ENCODE data around the gene PLIN3.
"Not testable (repeated sequence)": the region's sequence is repeated elsewhere in the genome, so short reads cannot be mapped to it uniquely, and the experiment has no call there.

The PLIN3 gene

DNA sequence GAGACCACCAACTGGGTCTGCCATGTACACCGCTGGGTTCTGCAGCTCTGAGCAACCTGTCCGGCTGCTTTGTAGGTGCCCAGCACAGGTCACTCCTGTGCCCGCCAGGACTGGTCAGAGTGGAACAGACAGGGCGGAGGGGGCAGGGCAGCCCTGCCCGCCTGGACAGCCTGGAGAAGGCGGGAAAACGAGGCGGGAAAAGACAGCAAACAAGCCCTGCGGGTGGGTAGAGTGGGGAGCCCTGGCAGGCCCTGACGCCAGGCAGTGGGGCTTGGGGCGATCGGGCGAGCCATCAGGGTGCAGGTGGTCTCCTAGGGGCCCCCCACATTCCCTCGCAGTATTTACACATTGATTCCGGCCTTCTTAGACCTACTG is 41.3 kb upstream of the PLIN3 start:
- CTCF ChIA-PET = interaction anchor here (1.5 kb wide), 1 partner anchor 124 kb away, joined by 3 read pairs; no protein-coding TSS in a partner anchor
- TF ChIP-seq, protein P1, sequence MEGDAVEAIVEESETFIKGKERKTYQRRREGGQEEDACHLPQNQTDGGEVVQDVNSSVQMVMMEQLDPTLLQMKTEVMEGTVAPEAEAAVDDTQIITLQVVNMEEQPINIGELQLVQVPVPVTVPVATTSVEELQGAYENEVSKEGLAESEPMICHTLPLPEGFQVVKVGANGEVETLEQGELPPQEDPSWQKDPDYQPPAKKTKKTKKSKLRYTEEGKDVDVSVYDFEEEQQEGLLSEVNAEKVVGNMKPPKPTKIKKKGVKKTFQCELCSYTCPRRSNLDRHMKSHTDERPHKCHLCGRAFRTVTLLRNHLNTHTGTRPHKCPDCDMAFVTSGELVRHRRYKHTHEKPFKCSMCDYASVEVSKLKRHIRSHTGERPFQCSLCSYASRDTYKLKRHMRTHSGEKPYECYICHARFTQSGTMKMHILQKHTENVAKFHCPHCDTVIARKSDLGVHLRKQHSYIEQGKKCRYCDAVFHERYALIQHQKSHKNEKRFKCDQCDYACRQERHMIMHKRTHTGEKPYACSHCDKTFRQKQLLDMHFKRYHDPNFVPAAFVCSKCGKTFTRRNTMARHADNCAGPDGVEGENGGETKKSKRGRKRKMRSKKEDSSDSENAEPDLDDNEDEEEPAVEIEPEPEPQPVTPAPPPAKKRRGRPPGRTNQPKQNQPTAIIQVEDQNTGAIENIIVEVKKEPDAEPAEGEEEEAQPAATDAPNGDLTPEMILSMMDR (IDR thresholded peaks at IDR 0.05; ENCODE audit: insufficient read depth, low read length, missing control alignments) = no peak
- no peak for DNase-seq (ENCODE audit: low read depth, low spot score)
- H3K4me3 ChIP-seq (ENCODE audit: low read depth, low read length) = no peak overlapping the region; the same call in 1 of the 2 replicates
- POLR2A ChIA-PET = no interaction called here

DNA sequence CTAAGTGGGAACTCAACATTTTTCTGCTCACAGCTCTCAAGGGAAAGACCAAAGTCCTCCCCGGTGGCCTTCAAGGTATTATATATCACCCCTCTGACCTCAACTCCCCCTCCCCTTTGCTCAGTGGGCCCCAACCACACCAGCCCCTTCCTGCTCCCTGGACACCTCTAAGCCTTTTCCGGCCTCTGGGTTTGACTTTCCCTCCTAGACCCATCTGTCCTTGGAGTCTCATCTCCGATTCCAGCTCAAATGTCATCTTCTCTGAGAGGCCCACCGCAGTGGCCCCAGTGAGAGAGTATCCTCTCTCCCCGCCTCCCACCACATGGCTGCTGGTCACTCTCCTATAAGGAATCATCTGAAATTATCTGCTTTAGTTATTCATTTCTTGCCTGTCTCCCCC is 40.9 kb upstream of the PLIN3 start:
- TF ChIP-seq, protein P1 (IDR thresholded peaks at IDR 0.05; ENCODE audit: insufficient read depth, low read length, missing control alignments) = no peak
- no peak for DNase-seq (ENCODE audit: low read depth, low spot score)
- POLR2A ChIA-PET = no interaction called here
- H3K4me3 ChIP-seq (ENCODE audit: low read depth, low read length) = no peak overlapping the region
- CTCF ChIA-PET = interaction anchor here (1.5 kb wide), 1 partner anchor 125 kb away, joined by 3 read pairs; no protein-coding TSS in a partner anchor

DNA sequence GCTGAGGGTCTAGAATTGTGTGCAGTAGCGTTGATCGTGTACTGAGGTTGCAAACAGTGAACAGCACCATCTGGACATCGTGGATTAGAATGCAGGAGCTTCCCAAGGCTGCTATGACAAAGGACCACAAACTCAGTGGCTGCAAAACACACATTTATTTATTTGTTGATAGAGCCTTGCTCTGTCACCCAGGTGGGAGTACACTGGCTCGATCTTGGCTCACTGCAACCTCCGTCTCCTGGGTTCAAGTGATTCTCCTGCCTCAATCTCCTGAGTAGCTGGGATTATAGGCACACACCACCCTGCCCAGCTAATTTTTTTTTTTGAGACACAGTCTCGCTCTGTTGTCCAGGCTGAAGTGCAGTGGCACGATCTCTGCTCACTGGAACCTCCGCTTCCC is 39.5 kb upstream of the PLIN3 start:
- CTCF ChIA-PET = interaction anchor here (1.5 to 3.4 kb wide), 2 partner anchors 97 to 126 kb away, joined by 3 to 18 read pairs; no protein-coding TSS in a partner anchor
- no peak overlapping the region for H3K4me3 ChIP-seq (ENCODE audit: low read depth, low read length)
- TF ChIP-seq, protein P1 (IDR thresholded peaks at IDR 0.05; ENCODE audit: insufficient read depth, low read length, missing control alignments) = no peak
- no peak for DNase-seq (ENCODE audit: low read depth, low spot score)
- POLR2A ChIA-PET = no interaction called here

DNA sequence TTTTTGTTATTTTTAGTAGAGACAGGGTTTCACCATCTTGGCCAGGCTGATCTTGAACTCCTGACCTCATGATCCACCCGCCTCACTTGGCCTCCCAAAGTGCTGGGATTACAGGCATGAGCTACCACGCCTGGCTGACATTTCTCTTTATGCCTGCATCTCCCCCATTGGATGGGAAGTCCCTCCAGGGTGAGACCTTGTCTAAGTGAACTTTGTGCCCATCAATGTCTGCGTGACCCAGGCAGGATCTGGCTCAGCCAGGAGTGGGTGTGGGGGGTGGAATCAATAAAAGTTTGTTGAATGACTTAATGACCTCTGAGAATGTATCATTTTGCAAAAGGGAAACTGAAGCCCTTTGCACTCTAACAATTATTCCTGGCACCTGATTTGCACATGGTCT is 37.0 kb upstream of the PLIN3 start:
- POLR2A ChIA-PET = no interaction called here
- CTCF ChIA-PET = interaction anchor here (3.4 kb wide), 1 partner anchor 95 kb away, joined by 18 read pairs; no protein-coding TSS in a partner anchor
- TF ChIP-seq, protein P1 (IDR thresholded peaks at IDR 0.05; ENCODE audit: insufficient read depth, low read length, missing control alignments) = no peak
- H3K4me3 ChIP-seq (ENCODE audit: low read depth, low read length) = no peak overlapping the region
- DNase-seq (ENCODE audit: low read depth, low spot score) = no peak

GRCh38 chr19:4902796-4903195 is 35.3 kb upstream of the PLIN3 start, which contains the start of gene ARRDC5:
TSS of gene ARRDC5 (minus strand) at chr19:4902896. CDS start at chr19:4902825, 71 bp downstream.
- ChIA-PET CTCF (interaction anchor here (1.5 to 2.1 kb wide), 2 partner anchors 9 to 129 kb away, joined by 4 to 8 read pairs; no protein-coding TSS in a partner anchor), POLR2A (no interaction called here)
- no peak within 1 kb of the TSS for H3K4me3 ChIP-seq (ENCODE audit: low read depth, low read length)
- no peak for DNase-seq (ENCODE audit: low read depth, low spot score)
- TF ChIP-seq, protein P1 (IDR thresholded peaks at IDR 0.05; ENCODE audit: insufficient read depth, low read length, missing control alignments) = no peak

GRCh38 chr19:4900879-4901278 is 33.4 kb upstream of the PLIN3 start:
- POLR2A ChIA-PET; H3K4me3 ChIP-seq (ENCODE audit: low read depth, low read length); DNase-seq (ENCODE audit: low read depth, low spot score): not testable (repeated sequence)
- CTCF ChIA-PET = interaction anchor here (2.1 kb wide), 1 partner anchor 11 kb away, joined by 8 read pairs; no protein-coding TSS in a partner anchor

DNA sequence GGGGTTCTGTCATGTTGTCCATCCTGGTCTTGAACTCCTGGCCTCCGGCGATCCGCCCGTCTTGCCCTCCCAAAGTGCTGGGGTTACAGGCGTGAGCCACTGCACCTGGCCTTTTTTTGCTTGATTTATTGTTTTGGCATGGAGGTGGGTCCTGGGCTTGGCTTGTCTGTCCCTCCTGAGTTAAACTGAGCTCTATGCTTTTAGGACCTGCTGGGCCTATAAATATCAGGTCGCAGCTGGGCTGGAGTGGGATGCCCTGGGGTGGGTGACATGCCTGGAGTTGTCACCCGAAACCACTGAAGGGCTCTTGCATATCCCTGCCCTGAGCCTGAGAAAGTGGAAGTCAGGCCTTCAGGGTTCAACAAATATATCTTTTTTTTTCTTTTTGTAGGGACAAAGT is 29.7 kb upstream of the PLIN3 start:
- H3K4me3 ChIP-seq (ENCODE audit: low read depth, low read length) = no peak overlapping the region
- ChIA-PET POLR2A (interaction anchor here (0.7 kb wide), 1 partner anchor 31 kb away, joined by 3 read pairs; no protein-coding TSS in a partner anchor), CTCF (interaction anchor here (0.8 to 3.3 kb wide), 3 partner anchors 15 to 151 kb away, joined by 3 to 19 read pairs (median 4); no protein-coding TSS in a partner anchor)
- DNase-seq (ENCODE audit: low read depth, low spot score) = no peak
- TF ChIP-seq, protein P1 (IDR thresholded peaks at IDR 0.05; ENCODE audit: insufficient read depth, low read length, missing control alignments) = no peak

Data from AG04449 (cell line).